H1 (cell line): Measurements from ENCODE around the gene ZNF225. TPM values are rescaled to one million over a fixed set of nuclear protein-coding genes. Genes with fewer than 3 reads are reported as not detected.
A peak's percentile ranks its signal among the peaks of the same experiment; 100 is the strongest.

Experiments
- CTCF ChIA-PET: fragments of 300-600 bp; sonication (Branson Sonifier 250); formaldehyde crosslinking; loops from one replicate; lab custom pipeline; 2021; ENCODE audit not compliant: partially characterized antibody; lab: Charles Lee
- POLR2A ChIA-PET: fragments of 300-600 bp; sonication (Branson Sonifier 250); formaldehyde crosslinking; loops from one replicate; lab custom pipeline; 2021; ENCODE audit warnings: inconsistent platforms; ENCODE audit not compliant: partially characterized antibody; lab: Charles Lee
- DNase-seq, 2 experiments: peaks; one replicate each; pipeline versions ENCODE4 v3.0.0 to v3.0.0-alpha.2; 2010 to 2022; ENCODE audit warnings: low spot score in 2 of 2, low read depth in 1 of 2, mixed read lengths in 1 of 2
- FAIRE-seq: peaks from 2 replicates; lab custom pipeline; 2011; peaks lifted over from hg19 to GRCh38; lab: Jason Lieb, UNC
- H2AFZ ChIP-seq: 2 replicates; pipeline ENCODE4 v1.8.1; 2012; ENCODE audit warnings: low read length, inconsistent platforms
- H2AK5ac ChIP-seq: 2 replicates; pipeline ENCODE4 v1.6.1; 2013; ENCODE audit warnings: low read depth, low read length
- H2BK120ac ChIP-seq: replicated peaks from 2 replicates; pipeline ENCODE3; 2013; ENCODE audit warnings: low read depth, low read length, inconsistent platforms
- H2BK12ac ChIP-seq: 2 replicates; pipeline ENCODE4 v1.6.1; 2013; ENCODE audit warnings: low read depth, low read length
- H2BK15ac ChIP-seq: 2 replicates; pipeline ENCODE4 v1.6.1; 2013; ENCODE audit warnings: low read length
- H2BK20ac ChIP-seq: 2 replicates; pipeline ENCODE4 v1.6.1; 2013; ENCODE audit warnings: low read length
- H2BK5ac ChIP-seq: 2 replicates; pipeline ENCODE4 v1.6.1; 2013; ENCODE audit warnings: low read depth, low read length
- H3K14ac ChIP-seq: 2 replicates; pipeline ENCODE4 v1.6.1; 2013; ENCODE audit warnings: inconsistent platforms; ENCODE audit not compliant: insufficient read length
- H3K18ac ChIP-seq: 2 replicates; pipeline ENCODE4 v1.6.1; 2013; ENCODE audit warnings: low read length; ENCODE audit errors: extremely low read depth
- H3K23ac ChIP-seq: 2 replicates; pipeline ENCODE4 v1.6.1; 2013; ENCODE audit warnings: inconsistent platforms; ENCODE audit not compliant: insufficient read length
- H3K23me2 ChIP-seq: 2 replicates; pipeline ENCODE4 v1.6.1; 2013; ENCODE audit warnings: low read depth, low read length
- H3K27ac ChIP-seq: 2 replicates; pipeline ENCODE4 v1.6.1; 2011; ENCODE audit warnings: low read depth, low read length, inconsistent platforms
- H3K27me3 ChIP-seq, 4 experiments: replicated peaks in 1 of 4; 1 replicate in 1 of 4; 2 replicates in 3 of 4; pipeline versions ENCODE4 v1.6.1 to v1.8.1; 2011 to 2013; ENCODE audit warnings: low read length in 3 of 4, mild to moderate bottlenecking in 3 of 4, inconsistent platforms in 2 of 4, mixed read lengths in 2 of 4, moderate library complexity in 1 of 4; ENCODE audit not compliant: control insufficient read depth in 3 of 4, insufficient read depth in 3 of 4; ENCODE audit errors: extremely low read depth in 1 of 4
- H3K36me3 ChIP-seq, 4 experiments: 2 replicates each; pipeline versions ENCODE4 v1.6.1 to v1.8.1; 2011 to 2013; ENCODE audit warnings: mild to moderate bottlenecking in 4 of 4, low read length in 3 of 4, moderate library complexity in 2 of 4, control low read depth in 1 of 4, inconsistent platforms in 1 of 4; ENCODE audit not compliant: insufficient read depth in 4 of 4, control insufficient read depth in 2 of 4
- H3K4ac ChIP-seq: replicated peaks from 2 replicates; pipeline ENCODE3; 2013; ENCODE audit warnings: low read length, low read depth, mixed read lengths, inconsistent platforms; ENCODE audit not compliant: insufficient read length
- H3K4me1 ChIP-seq, 4 experiments: replicated peaks in 1 of 4; 1 replicate in 1 of 4; 2 replicates in 3 of 4; pipeline versions ENCODE4 v1.6.1 to v1.8.1; 2011 to 2013; ENCODE audit warnings: low read length in 3 of 4, inconsistent platforms in 2 of 4, mixed read lengths in 1 of 4; ENCODE audit not compliant: insufficient read depth in 4 of 4, control insufficient read depth in 3 of 4
- H3K4me2 ChIP-seq, 2 experiments: 2 replicates each; pipeline versions ENCODE4 v1.6.1 to v1.8.1; 2011 to 2013; ENCODE audit warnings: low read depth in 2 of 2, low read length in 2 of 2, control low read depth in 1 of 2, inconsistent platforms in 1 of 2, mild to moderate bottlenecking in 1 of 2; ENCODE audit not compliant: insufficient read depth in 1 of 2
- H3K4me3 ChIP-seq, 4 experiments: fragments of 200-600, 300-600 bp in 1 of 4; sonication (generic), shearing (Covaris generic), sonication (Bioruptor Twin) in 1 of 4; 2 replicates each; pipeline versions ENCODE4 v1.5.1 to v1.8.1; 2011 to 2016; ENCODE audit warnings: low read length in 4 of 4, low read depth in 3 of 4, control low read depth in 2 of 4, inconsistent platforms in 2 of 4, mild to moderate bottlenecking in 2 of 4, mixed read lengths in 1 of 4, moderate library complexity in 1 of 4; ENCODE audit not compliant: insufficient read depth in 2 of 4; ENCODE audit errors: extremely low read depth in 1 of 4
- H3K56ac ChIP-seq: replicated peaks from 2 replicates; pipeline ENCODE3; 2013; ENCODE audit warnings: low read depth, mild to moderate bottlenecking, mixed read lengths, low read length, inconsistent platforms; ENCODE audit not compliant: insufficient read length
- H3K79me1 ChIP-seq: 2 replicates; pipeline ENCODE4 v1.6.1; 2013; ENCODE audit warnings: low read depth, low read length, control low read depth
- H3K79me2 ChIP-seq, 2 experiments: 2 replicates each; pipeline versions ENCODE4 v1.6.1 to v1.8.1; 2012 to 2013; ENCODE audit warnings: low read length in 2 of 2, mild to moderate bottlenecking in 2 of 2, inconsistent platforms in 1 of 2; ENCODE audit not compliant: insufficient read depth in 2 of 2, control insufficient read depth in 1 of 2
- H3K9ac ChIP-seq, 4 experiments: replicated peaks in 1 of 4; 1 replicate in 1 of 4; 2 replicates in 3 of 4; pipeline versions ENCODE4 v1.6.1 to v1.8.1; 2011 to 2013; ENCODE audit warnings: low read depth in 3 of 4, low read length in 3 of 4, control low read depth in 2 of 4, mild to moderate bottlenecking in 2 of 4, moderate library complexity in 2 of 4, inconsistent platforms in 1 of 4; ENCODE audit errors: extremely low read depth in 1 of 4
- H3K9me3 ChIP-seq, 2 experiments: 2 replicates each; pipeline versions ENCODE4 v1.6.1 to v1.8.1; 2012 to 2013; ENCODE audit warnings: mild to moderate bottlenecking in 2 of 2, moderate library complexity in 2 of 2, control low read depth in 1 of 2, inconsistent platforms in 1 of 2, low read depth in 1 of 2, low read length in 1 of 2, mixed read lengths in 1 of 2; ENCODE audit not compliant: insufficient read depth in 2 of 2
- H4K20me1 ChIP-seq, 2 experiments: replicated peaks in 1 of 2; 2 replicates each; pipeline versions ENCODE3 to v1.8.1; 2011 to 2013; ENCODE audit warnings: inconsistent platforms in 2 of 2, low read length in 2 of 2, mild to moderate bottlenecking in 1 of 2; ENCODE audit not compliant: insufficient read depth in 2 of 2, control insufficient read depth in 1 of 2
- H4K5ac ChIP-seq: 2 replicates; pipeline ENCODE4 v1.6.1; 2013; ENCODE audit warnings: low read length, low read depth, mixed read lengths, inconsistent platforms; ENCODE audit not compliant: insufficient read length
- H4K8ac ChIP-seq: 2 replicates; pipeline ENCODE4 v1.8.0; 2013; ENCODE audit warnings: mild to moderate bottlenecking, moderate library complexity, low read length, inconsistent platforms; ENCODE audit not compliant: insufficient read depth; ENCODE audit errors: extremely low read depth
- H4K91ac ChIP-seq: replicated peaks from 2 replicates; pipeline ENCODE3; 2013; ENCODE audit warnings: low read length, mixed read lengths, inconsistent platforms; ENCODE audit not compliant: insufficient read length
- ATF2 ChIP-seq: IDR thresholded peaks from 2 replicates; pipeline ENCODE4 v1.6.1; 2012; ENCODE audit warnings: low read length, inconsistent platforms
- CBX5 ChIP-seq: fragments of 300-800, 300-1000 bp; sonication (generic); IDR thresholded peaks from 2 replicates; pipeline ENCODE4 v1.7.1; 2016; ENCODE audit warnings: antibody characterized with exemption, low read length, low read depth
- CHD1 ChIP-seq: IDR thresholded peaks from 2 replicates; pipeline ENCODE4 v1.6.1; 2012; ENCODE audit warnings: low read depth, low read length, improper control_type of control experiment
- GTF2F1 ChIP-seq: IDR thresholded peaks from 2 replicates; pipeline ENCODE4 v1.6.1; 2012; ENCODE audit warnings: low read depth, low read length, improper control_type of control experiment, borderline replicate concordance
- JUND ChIP-seq: IDR thresholded peaks from 2 replicates; pipeline ENCODE4 v1.6.1; 2011; ENCODE audit warnings: mild to moderate bottlenecking, improper control_type of control experiment, low read length
- KDM1A ChIP-seq: fragments of 200-600, 300-600 bp; sonication (generic); IDR thresholded peaks from 2 replicates; pipeline ENCODE4 v1.7.1; 2016; ENCODE audit warnings: mild to moderate bottlenecking, low read length, borderline replicate concordance
- POLR2A ChIP-seq, 2 experiments: IDR thresholded peaks; 1 replicate in 1 of 2; 2 replicates in 1 of 2; pipeline ENCODE4 v1.6.1; 2011; ENCODE audit warnings: low read depth in 2 of 2, low read length in 2 of 2, mild to moderate bottlenecking in 2 of 2; ENCODE audit errors: control extremely low read depth in 1 of 2
- SIN3A ChIP-seq, 2 experiments: IDR thresholded peaks in 1 of 2; conservative IDR thresholded peaks in 1 of 2; 2 replicates each; pipeline ENCODE4 v1.6.1; 2011 to 2012; ENCODE audit warnings: low read length in 2 of 2, improper control_type of control experiment in 1 of 2, low read depth in 1 of 2, mild to moderate bottlenecking in 1 of 2
- SP1 ChIP-seq: IDR thresholded peaks from 2 replicates; pipeline ENCODE4 v1.6.1; 2011; ENCODE audit warnings: low read depth, low read length
- TAF1 ChIP-seq: IDR thresholded peaks from 2 replicates; pipeline ENCODE4 v1.6.1; 2011; ENCODE audit warnings: mild to moderate bottlenecking, low read depth, low read length
- WGBS, 2 experiments: shearing (Covaris generic) in 1 of 2; methylation state at CpG; one replicate each; pipeline versions ENCODE4 v1.1.6 to v1.1.7; 2013 to 2015; ENCODE audit warnings: low lambda C conversion rate in 2 of 2, mixed read lengths in 2 of 2, inconsistent platforms in 1 of 2, low coverage in 1 of 2, missing lambda C conversion rate in 1 of 2; ENCODE audit not compliant: insufficient replicate concordance in 2 of 2, insufficient coverage in 1 of 2, insufficient read length in 1 of 2; ENCODE audit errors: extremely low coverage in 1 of 2, missing lambda C conversion rate in 1 of 2; 5-methylcytosine and 5-hydroxymethylcytosine counted together
- polyA plus RNA-seq, 7 experiments: library from polyadenylated mRNA; depleted of rRNA in 3 of 7; stranded (reverse) in 5 of 7; unstranded in 2 of 7; fragments of >200 nt in 5 of 7; fragments of 200-250 nt in 2 of 7; gene quantifications; 1 replicate in 5 of 7; 2 replicates in 1 of 7; 4 replicates in 1 of 7; pipeline versions ENCODE4 v1.2.1 to v1.2.3, GENCODE V29; 2011 to 2013; ENCODE audit warnings: missing spikeins in 2 of 7, mixed read lengths in 2 of 7
- total RNA-seq: library from RNA; stranded (reverse); fragmentation: NEBNext Ultra II Directional; extraction: Animal tissue kit (Norgen Biotek cat#: 25700); gene quantifications from 2 replicates; pipeline ENCODE4 v1.2.1, GENCODE V29; 2021

The ZNF225 gene
- total and polyA plus RNA-seq, 2 of the 8 experiments (the other 6 are each of a cell fraction or from before 2014, with no cell fraction given), result 0.98 to 5.0 TPM

- Histone ChIP-seq H3K79me2 (peaks cover 0 to 10% of the 10 kb centered on the region in 2 experiments; a peak in 2 of 4 replicates), H4K8ac (peak within 1 kb of the TSS; percentile 79), H2AK5ac (no peak within 1 kb of the TSS), H3K18ac (peak within 1 kb of the TSS; percentile 49), H3K79me1 (peaks cover 2% of the 10 kb centered on the region; the same call in 1 of the 2 replicates), H3K23me2 (peaks cover 5% of the 10 kb centered on the region), H4K20me1 (no peaks in the 10 kb centered on the region), H3K27me3 (no peaks in the 10 kb centered on the region), H3K4me2 (peak within 1 kb of the TSS; percentile 51 to 88), H2BK12ac (no peak within 1 kb of the TSS), H2BK15ac (no peak within 1 kb of the TSS), H3K23ac (no peak within 1 kb of the TSS), H3K9me3 (no peaks in the 10 kb centered on the region), H3K9ac (peak within 1 kb of the TSS in 3 of 4 experiments; percentile 65 to 80 (median 66); a peak in 6 of 7 replicates), H4K5ac (no peak within 1 kb of the TSS), H3K14ac (no peak within 1 kb of the TSS), H2BK5ac (peak within 1 kb of the TSS; percentile 45; the same call in 1 of the 2 replicates), H2BK20ac (no peak within 1 kb of the TSS), H3K36me3 (peaks cover 0 to 5% (median 0%) of the 10 kb centered on the region in 4 experiments; a peak in 1 of 8 replicates), H4K91ac (no peak within 1 kb of the TSS), H2AFZ (peak within 1 kb of the TSS; percentile 99), H2BK120ac (no peak within 1 kb of the TSS), H3K4me3 (peak within 1 kb of the TSS; percentile 90 to 97 (median 94)), H3K4ac (no peak within 1 kb of the TSS), H3K4me1 (no peaks in the 10 kb centered on the region), H3K27ac (no peak within 1 kb of the TSS), H3K56ac (no peak within 1 kb of the TSS)
- ChIA-PET POLR2A (interaction anchor here (0.7 to 3.1 kb wide), 4 partner anchors 11 to 71 kb away, joined by 3 to 21 read pairs (median 4); partner anchors contain the start of genes ZNF223, ZNF225 and ZNF226), CTCF (interaction anchor here (0.9 kb wide), 1 partner anchor 44 kb away, joined by 3 read pairs; no protein-coding TSS in a partner anchor)
- 1% methylated on average over 50 of the region's 50 CpGs; no CpG with 5 or more reads in 1 of the 2 experiments for WGBS, 2 experiments
- DNase-seq (peak; percentile 51 to 81), FAIRE-seq (peak; percentile 77)
- TF ChIP-seq SIN3A (conservative IDR thresholded peaks at IDR 0.05 in 1 of 2, IDR thresholded peaks at IDR 0.05 in 1 of 2; ENCODE audit: low read depth in 1 of 2, low read length in 2 of 2) (peak in 1 of 2 experiments; percentile 56; a peak in 1 of 4 replicates), TAF1 (peak; percentile 66), GTF2F1 (no peak), KDM1A (no peak), JUND (no peak), ATF2 (no peak), CHD1 (no peak), SP1 (peak; percentile 28; the same call in 1 of the 2 replicates), POLR2A (IDR thresholded peaks at IDR 0.05; ENCODE audit: control extremely low read depth in 1 of 2, low read depth in 2 of 2, low read length in 2 of 2) (peak in 1 of 2 experiments; percentile 66; a peak in 1 of 3 replicates), CBX5 (no peak)
Observed at GRCh38 chr19:44093931-44094765, 19.1 kb upstream of the ZNF225 start, which contains the start of gene ZNF224. TSS of gene ZNF224 (plus strand) at chr19:44094361. CDS start at chr19:44097874, 3,513 bp downstream.
